SK-N-SH treated with all-trans-retinoic acid at 6 μM for 48 hours (cell line): Measurements from ENCODE around the gene DARS2.

Experiments
- ATAC-seq: fragments of 200-7000 bp; cut with Tn5 transposase; 3 replicates; pipeline ENCODE4 v1.9.1; 2020; ENCODE audit warnings: mild to moderate bottlenecking, moderate library complexity
- ARNTL ChIP-seq: fragments of 450-650 bp; formaldehyde crosslinking; IDR thresholded peaks from 2 replicates; pipeline ENCODE4 v1.5.0; 2020; ENCODE audit warnings: low read depth, mild to moderate bottlenecking, moderate library complexity, borderline replicate concordance
- BACH2 ChIP-seq: fragments of 250-450 bp; sonication (Bioruptor Pico); IDR thresholded peaks from 2 replicates; pipeline ENCODE4 v1.9.0; 2021; ENCODE audit warnings: mild to moderate bottlenecking, borderline replicate concordance
- CSDC2 ChIP-seq: fragments of 250-450 bp; sonication (Bioruptor Pico); IDR thresholded peaks from 2 replicates; pipeline ENCODE4 v1.5.0; 2020; ENCODE audit warnings: mild to moderate bottlenecking, moderate library complexity
- CSRNP3 ChIP-seq: fragments of 250-450 bp; sonication (Bioruptor Pico); IDR thresholded peaks from 2 replicates; pipeline ENCODE4 v1.5.1; 2021; ENCODE audit warnings: mild to moderate bottlenecking, moderate library complexity
- ESRRG ChIP-seq: fragments of 250-450 bp; sonication (Bioruptor Pico); IDR thresholded peaks from 2 replicates; pipeline ENCODE4 v1.6.1; 2021; ENCODE audit warnings: mild to moderate bottlenecking
- GLIS3 ChIP-seq: fragments of 250-450 bp; sonication (Bioruptor Pico); IDR thresholded peaks from 2 replicates; pipeline ENCODE4 v1.5.0; 2020; ENCODE audit warnings: mild to moderate bottlenecking, moderate library complexity
- ISL1 ChIP-seq: fragments of 250-450 bp; sonication (Bioruptor Pico); IDR thresholded peaks from 2 replicates; pipeline ENCODE4 v2.1.2; 2022; ENCODE audit warnings: mild to moderate bottlenecking, moderate library complexity
- OSR1 ChIP-seq: fragments of 250-450 bp; sonication (Bioruptor Pico); IDR thresholded peaks from 2 replicates; pipeline ENCODE4 v1.8.0; 2022; ENCODE audit warnings: moderate library complexity, mild to moderate bottlenecking, inconsistent platforms
- PATZ1 ChIP-seq: fragments of 250-450 bp; sonication (Bioruptor Pico); IDR thresholded peaks from 2 replicates; pipeline ENCODE4 v1.8.0; 2020; ENCODE audit warnings: mild to moderate bottlenecking, moderate library complexity, borderline replicate concordance
- PPARA ChIP-seq: fragments of 250-450 bp; sonication (Bioruptor Pico); IDR thresholded peaks from 2 replicates; pipeline ENCODE4 v1.5.0; 2020; ENCODE audit warnings: mild to moderate bottlenecking, borderline replicate concordance
- RARB ChIP-seq: fragments of 250-450 bp; sonication (Bioruptor Pico); IDR thresholded peaks from 2 replicates; pipeline ENCODE4 v1.8.0; 2021; ENCODE audit warnings: mild to moderate bottlenecking, moderate library complexity
- SNAI2 ChIP-seq: fragments of 250-450 bp; sonication (Bioruptor Pico); IDR thresholded peaks from 2 replicates; pipeline ENCODE4 v1.5.0; 2020; ENCODE audit warnings: mild to moderate bottlenecking, moderate library complexity
- TCF4 ChIP-seq: fragments of 250-450 bp; sonication (Bioruptor Pico); IDR thresholded peaks from 2 replicates; pipeline ENCODE4 v1.8.0; 2021; ENCODE audit warnings: mild to moderate bottlenecking, moderate library complexity, borderline replicate concordance
- TOX ChIP-seq: fragments of 250-450 bp; sonication (Bioruptor Pico); IDR thresholded peaks from 2 replicates; pipeline ENCODE4 v1.8.0; 2021; ENCODE audit warnings: mild to moderate bottlenecking, moderate library complexity, borderline replicate concordance
- ZC3H10 ChIP-seq: fragments of 250-450 bp; sonication (Bioruptor Pico); IDR thresholded peaks from 2 replicates; pipeline ENCODE4 v1.5.1; 2021; ENCODE audit warnings: mild to moderate bottlenecking, moderate library complexity
- ZFP3 ChIP-seq: fragments of 250-450 bp; sonication (Bioruptor Pico); IDR thresholded peaks from 2 replicates; pipeline ENCODE4 v1.5.0; 2020; ENCODE audit warnings: mild to moderate bottlenecking, moderate library complexity
- ZFP30 ChIP-seq: fragments of 450-650 bp; formaldehyde crosslinking; IDR thresholded peaks from 2 replicates; pipeline ENCODE4 v1.5.0; 2022; ENCODE audit warnings: mild to moderate bottlenecking, moderate library complexity
- ZNF565 ChIP-seq: fragments of 450-650 bp; formaldehyde crosslinking; conservative IDR thresholded peaks from 2 replicates; pipeline ENCODE4 v1.5.0; 2020; ENCODE audit warnings: low read depth, mild to moderate bottlenecking, moderate library complexity
- ZNF70 ChIP-seq: fragments of 450-650 bp; formaldehyde crosslinking; IDR thresholded peaks from 2 replicates; pipeline ENCODE4 v1.5.0; 2020; ENCODE audit warnings: mild to moderate bottlenecking, moderate library complexity
- TF ChIP-seq, protein P1 (sequence below): fragments of 250-450 bp; sonication (Bioruptor Pico); IDR thresholded peaks from 2 replicates; pipeline ENCODE4 v1.8.0; 2021; ENCODE audit warnings: low read depth, mild to moderate bottlenecking, moderate library complexity, borderline replicate concordance
- TF ChIP-seq, protein P2 (sequence below): fragments of 250-450 bp; sonication (Bioruptor Pico); IDR thresholded peaks from 2 replicates; pipeline ENCODE4 v1.5.0; 2020; ENCODE audit warnings: mild to moderate bottlenecking, moderate library complexity
- TF ChIP-seq, protein P3 (sequence below): fragments of 250-450 bp; sonication (Bioruptor Pico); IDR thresholded peaks from 2 replicates; pipeline ENCODE4 v1.5.1; 2020; ENCODE audit warnings: low read depth, mild to moderate bottlenecking, moderate library complexity

The DARS2 gene

DNA sequence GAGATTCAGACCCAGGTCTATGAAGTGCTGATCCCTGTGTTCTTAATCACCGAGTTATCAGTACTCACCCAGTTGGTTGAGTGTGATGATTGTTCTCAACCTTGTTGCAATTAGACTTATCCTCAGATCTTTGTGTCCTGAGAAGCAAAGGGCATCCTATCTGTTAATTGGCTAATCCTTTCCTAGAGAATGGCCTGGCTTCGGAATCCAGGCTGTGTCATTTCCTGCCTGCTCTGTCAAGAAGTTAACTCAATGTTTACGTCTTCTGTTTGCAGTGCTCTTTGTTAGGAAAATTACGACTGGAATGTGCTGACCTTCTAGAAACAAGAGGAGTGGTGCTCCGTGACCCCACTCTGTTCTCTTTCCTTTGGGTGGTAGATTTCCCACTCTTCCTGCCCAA is 28.6 kb downstream of the DARS2 start:
- no peak for TF ChIP-seq PPARA (CRISPR knock-in tag)
- no peak; the same call in 2 of the 3 replicates for ATAC-seq

DNA sequence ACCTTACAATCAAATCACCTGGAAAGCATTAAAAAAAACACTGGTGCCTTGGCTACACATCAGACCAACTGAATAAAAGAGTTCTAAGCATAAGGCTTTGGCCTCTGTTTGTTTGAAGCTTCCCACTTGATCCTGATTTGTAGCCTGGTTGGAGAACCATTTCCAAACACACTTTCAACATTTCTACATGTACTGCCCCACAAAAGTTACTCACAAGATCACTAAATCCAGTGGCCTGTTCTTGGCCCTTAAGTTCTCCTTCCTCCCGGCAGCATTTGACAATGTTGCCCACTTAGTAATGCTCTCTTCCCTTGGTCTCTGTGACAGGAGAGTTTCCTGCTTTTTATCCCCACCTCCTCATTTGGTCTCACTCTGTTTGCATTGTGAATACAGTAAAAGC is 31.5 kb downstream of the DARS2 start:
- no peak for ATAC-seq
- no peak for TF ChIP-seq ZNF70 (CRISPR knock-in tag)
- TF ChIP-seq OSR1 (CRISPR knock-in tag) = no peak
- TF ChIP-seq GLIS3 = no peak
- TF ChIP-seq ARNTL = no peak
- no peak for TF ChIP-seq PATZ1
- TF ChIP-seq BACH2 (CRISPR knock-in tag) = no peak
- TF ChIP-seq, protein P1, sequence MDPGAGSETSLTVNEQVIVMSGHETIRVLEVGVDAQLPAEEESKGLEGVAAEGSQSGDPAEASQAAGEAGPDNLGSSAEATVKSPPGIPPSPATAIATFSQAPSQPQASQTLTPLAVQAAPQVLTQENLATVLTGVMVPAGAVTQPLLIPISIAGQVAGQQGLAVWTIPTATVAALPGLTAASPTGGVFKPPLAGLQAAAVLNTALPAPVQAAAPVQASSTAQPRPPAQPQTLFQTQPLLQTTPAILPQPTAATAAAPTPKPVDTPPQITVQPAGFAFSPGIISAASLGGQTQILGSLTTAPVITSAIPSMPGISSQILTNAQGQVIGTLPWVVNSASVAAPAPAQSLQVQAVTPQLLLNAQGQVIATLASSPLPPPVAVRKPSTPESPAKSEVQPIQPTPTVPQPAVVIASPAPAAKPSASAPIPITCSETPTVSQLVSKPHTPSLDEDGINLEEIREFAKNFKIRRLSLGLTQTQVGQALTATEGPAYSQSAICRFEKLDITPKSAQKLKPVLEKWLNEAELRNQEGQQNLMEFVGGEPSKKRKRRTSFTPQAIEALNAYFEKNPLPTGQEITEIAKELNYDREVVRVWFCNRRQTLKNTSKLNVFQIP (CRISPR knock-in tag) = no peak
- TF ChIP-seq CSRNP3 (CRISPR knock-in tag) = no peak
- TF ChIP-seq ISL1 (CRISPR knock-in tag) = no peak
- no peak for TF ChIP-seq ZFP3 (CRISPR knock-in tag)
- no peak for TF ChIP-seq CSDC2 (CRISPR knock-in tag)
- no peak for TF ChIP-seq TOX (CRISPR knock-in tag)
- TF ChIP-seq ZC3H10 (CRISPR knock-in tag) = no peak
- TF ChIP-seq ESRRG (CRISPR knock-in tag) = no peak
- no peak for TF ChIP-seq SNAI2 (CRISPR knock-in tag)
- no peak for TF ChIP-seq ZNF565 (CRISPR knock-in tag)
- TF ChIP-seq ZFP30 (CRISPR knock-in tag) = no peak
- TF ChIP-seq, protein P2, sequence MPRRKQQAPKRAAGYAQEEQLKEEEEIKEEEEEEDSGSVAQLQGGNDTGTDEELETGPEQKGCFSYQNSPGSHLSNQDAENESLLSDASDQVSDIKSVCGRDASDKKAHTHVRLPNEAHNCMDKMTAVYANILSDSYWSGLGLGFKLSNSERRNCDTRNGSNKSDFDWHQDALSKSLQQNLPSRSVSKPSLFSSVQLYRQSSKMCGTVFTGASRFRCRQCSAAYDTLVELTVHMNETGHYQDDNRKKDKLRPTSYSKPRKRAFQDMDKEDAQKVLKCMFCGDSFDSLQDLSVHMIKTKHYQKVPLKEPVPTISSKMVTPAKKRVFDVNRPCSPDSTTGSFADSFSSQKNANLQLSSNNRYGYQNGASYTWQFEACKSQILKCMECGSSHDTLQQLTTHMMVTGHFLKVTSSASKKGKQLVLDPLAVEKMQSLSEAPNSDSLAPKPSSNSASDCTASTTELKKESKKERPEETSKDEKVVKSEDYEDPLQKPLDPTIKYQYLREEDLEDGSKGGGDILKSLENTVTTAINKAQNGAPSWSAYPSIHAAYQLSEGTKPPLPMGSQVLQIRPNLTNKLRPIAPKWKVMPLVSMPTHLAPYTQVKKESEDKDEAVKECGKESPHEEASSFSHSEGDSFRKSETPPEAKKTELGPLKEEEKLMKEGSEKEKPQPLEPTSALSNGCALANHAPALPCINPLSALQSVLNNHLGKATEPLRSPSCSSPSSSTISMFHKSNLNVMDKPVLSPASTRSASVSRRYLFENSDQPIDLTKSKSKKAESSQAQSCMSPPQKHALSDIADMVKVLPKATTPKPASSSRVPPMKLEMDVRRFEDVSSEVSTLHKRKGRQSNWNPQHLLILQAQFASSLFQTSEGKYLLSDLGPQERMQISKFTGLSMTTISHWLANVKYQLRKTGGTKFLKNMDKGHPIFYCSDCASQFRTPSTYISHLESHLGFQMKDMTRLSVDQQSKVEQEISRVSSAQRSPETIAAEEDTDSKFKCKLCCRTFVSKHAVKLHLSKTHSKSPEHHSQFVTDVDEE (CRISPR knock-in tag) = no peak

- TF ChIP-seq ZC3H10 (CRISPR knock-in tag) (0 out of 2 replicates have a peak, but pooled peaks have one; percentile 28), RARB (CRISPR knock-in tag) (no peak)
- ATAC-seq = no peak
Measured at GRCh38 chr1:173856903-173857302, 32.4 kb downstream of the DARS2 start.

DNA sequence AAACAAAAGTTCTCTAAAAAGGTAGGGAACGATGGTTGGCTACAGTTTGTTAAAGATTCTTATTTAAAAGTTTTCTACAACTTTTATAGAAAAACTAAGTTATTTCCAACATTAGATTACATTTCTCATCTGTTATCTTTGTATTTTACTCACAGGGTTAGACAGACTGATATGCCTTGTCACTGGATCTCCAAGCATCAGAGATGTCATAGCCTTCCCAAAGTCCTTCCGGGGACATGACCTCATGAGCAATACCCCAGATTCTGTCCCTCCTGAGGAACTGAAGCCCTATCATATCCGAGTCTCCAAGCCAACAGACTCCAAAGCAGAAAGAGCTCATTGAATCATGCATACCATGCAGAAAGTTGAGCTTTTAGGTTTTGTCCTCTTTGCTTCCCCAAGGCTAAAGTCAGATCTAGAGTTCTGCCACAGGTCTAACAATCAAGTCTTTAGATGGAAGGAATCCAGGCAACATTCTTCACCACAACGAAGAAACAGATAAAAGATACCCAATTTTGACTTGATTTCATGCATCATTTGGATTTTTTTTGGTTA is 33.0 kb downstream of the DARS2 start:
- no peak for ATAC-seq
- TF ChIP-seq TOX (CRISPR knock-in tag) = no peak
- no peak for TF ChIP-seq ZC3H10 (CRISPR knock-in tag)
- TF ChIP-seq TCF4 = no peak
- no peak for TF ChIP-seq ARNTL
- no peak for TF ChIP-seq GLIS3
- no peak for TF ChIP-seq SNAI2 (CRISPR knock-in tag)
- no peak for TF ChIP-seq BACH2 (CRISPR knock-in tag)
- TF ChIP-seq, protein P2 (CRISPR knock-in tag) = no peak
- TF ChIP-seq, protein P3, sequence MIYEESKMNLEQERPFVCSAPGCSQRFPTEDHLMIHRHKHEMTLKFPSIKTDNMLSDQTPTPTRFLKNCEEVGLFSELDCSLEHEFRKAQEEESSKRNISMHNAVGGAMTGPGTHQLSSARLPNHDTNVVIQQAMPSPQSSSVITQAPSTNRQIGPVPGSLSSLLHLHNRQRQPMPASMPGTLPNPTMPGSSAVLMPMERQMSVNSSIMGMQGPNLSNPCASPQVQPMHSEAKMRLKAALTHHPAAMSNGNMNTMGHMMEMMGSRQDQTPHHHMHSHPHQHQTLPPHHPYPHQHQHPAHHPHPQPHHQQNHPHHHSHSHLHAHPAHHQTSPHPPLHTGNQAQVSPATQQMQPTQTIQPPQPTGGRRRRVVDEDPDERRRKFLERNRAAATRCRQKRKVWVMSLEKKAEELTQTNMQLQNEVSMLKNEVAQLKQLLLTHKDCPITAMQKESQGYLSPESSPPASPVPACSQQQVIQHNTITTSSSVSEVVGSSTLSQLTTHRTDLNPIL (CRISPR knock-in tag) = no peak
- no peak for TF ChIP-seq ISL1 (CRISPR knock-in tag)
- TF ChIP-seq, protein P1 (CRISPR knock-in tag) = no peak
- TF ChIP-seq ZFP3 (CRISPR knock-in tag) = no peak
